Left ventricle myocardium superior (tissue), 1 donor: ENCODE measurements around the gene TMC5. TPM values are rescaled to one million over a fixed set of nuclear protein-coding genes. Genes with fewer than 3 reads are reported as not detected.
"Not testable (repeated sequence)": the region's sequence is repeated elsewhere in the genome, so short reads cannot be mapped to it uniquely, and the experiment has no call there.

Experiments used
- ATAC-seq: fragments of 200-7000 bp; cut with Tn5 transposase; one replicate; pipeline ENCODE4 v1.9.1; 2020; ENCODE audit warnings: mild to moderate bottlenecking, moderate library complexity
- DNase-seq: peaks from one replicate; pipeline ENCODE4 v3.0.0-alpha.2; 2020
- intact Hi-C: fragments of 100-400 bp; cut with micrococcal nuclease; formaldehyde crosslinking; loops from one replicate; pipeline ENCODE4 v1.11.0; 2022
- long read RNA-seq: library from polyadenylated mRNA; unstranded; transcript quantifications from one replicate; pipeline ENCODE4 v2.0.0, GENCODE V29; 2021
- total RNA-seq: library from RNA; stranded (reverse); fragmentation: NEBNext Ultra II Directional; extraction: Animal tissue kit (Norgen Biotek cat#: 25700); gene quantifications from one replicate; pipeline ENCODE4 v1.2.1, GENCODE V29; 2021
- donor health status: DM: no; HTN: yes; CAD: no; lungs with severe emphysema.

The TMC5 gene
- not detected for total RNA-seq
- long read RNA-seq, result 0 reads

GRCh38 chr16:19417640-19418039, at the start of gene TMC5:
Gene TMC5, plus strand, starts transcription at chr16:19417883. Its CDS starts 22,156 bp downstream, at chr16:19440039.
- ATAC-seq, result no peak
- DNase-seq, result no peak

GRCh38 chr16:19372541-19372940, 45.1 kb upstream of the TMC5 start:
- ATAC-seq, intact Hi-C loops, DNase-seq: not testable (repeated sequence)

More at GRCh38 chr16:19417640-19418039, at the start of gene TMC5:
- intact Hi-C loops, result no loop called here

- no peak for ATAC-seq
- intact Hi-C loops, result no loop called here
These were observed 43.3 kb upstream of the TMC5 start for GRCh38 chr16:19374402-19374801.

GRCh38 chr16:19375561-19376158, 42.0 kb upstream of the TMC5 start:
- intact Hi-C loops, result loop anchor here (5.0 kb wide), 1 partner anchor 288 kb away; no protein-coding TSS in a partner anchor
- DNase-seq (no peak), ATAC-seq (peak; percentile 64)

More at GRCh38 chr16:19374402-19374801, 43.3 kb upstream of the TMC5 start:
- no peak for DNase-seq

GRCh38 chr16:19377864-19378263, 39.8 kb upstream of the TMC5 start:
- intact Hi-C loops, result loop anchor here (5.0 kb wide), 1 partner anchor 291 kb away; no protein-coding TSS in a partner anchor
- ATAC-seq (no peak), DNase-seq (no peak)

- ATAC-seq (no peak), DNase-seq (no peak)
- intact Hi-C loops, result loop anchor here (5.0 kb wide), 1 partner anchor 291 kb away; no protein-coding TSS in a partner anchor
These were observed 39.2 kb upstream of the TMC5 start for GRCh38 chr16:19378511-19378910.

GRCh38 chr16:19379838-19380237, 37.8 kb upstream of the TMC5 start:
- DNase-seq (no peak), ATAC-seq (no peak)
- intact Hi-C loops, result loop anchor here (5.0 kb wide), 1 partner anchor 293 kb away; no protein-coding TSS in a partner anchor

GRCh38 chr16:19380328-19380727, 37.4 kb upstream of the TMC5 start:
- no peak for ATAC-seq

GRCh38 chr16:19382084-19382801, 35.4 kb upstream of the TMC5 start:
- ATAC-seq, result no peak

More at GRCh38 chr16:19380328-19380727, 37.4 kb upstream of the TMC5 start:
- intact Hi-C loops, result no loop called here
- no peak for DNase-seq

GRCh38 chr16:19382887-19383816, 34.5 kb upstream of the TMC5 start:
- DNase-seq (no peak), ATAC-seq (no peak)
- intact Hi-C loops, result no loop called here

More at GRCh38 chr16:19382084-19382801, 35.4 kb upstream of the TMC5 start:
- intact Hi-C loops, result no loop called here
- no peak for DNase-seq

GRCh38 chr16:19384656-19385055, 33.0 kb upstream of the TMC5 start:
- no peak for DNase-seq
- ATAC-seq, result no peak
- intact Hi-C loops, result no loop called here

- no peak for DNase-seq
- intact Hi-C loops, result no loop called here
- no peak for ATAC-seq
These were observed 31.2 kb upstream of the TMC5 start for GRCh38 chr16:19386525-19386924.

- intact Hi-C loops, result no loop called here
- ATAC-seq, result no peak
These were observed 28.4 kb upstream of the TMC5 start for GRCh38 chr16:19389246-19389645.

GRCh38 chr16:19391185-19391776, 26.4 kb upstream of the TMC5 start:
- DNase-seq, ATAC-seq, intact Hi-C loops: not testable (repeated sequence)

More at GRCh38 chr16:19389246-19389645, 28.4 kb upstream of the TMC5 start:
- DNase-seq, result peak; percentile 37

- intact Hi-C loops, result no loop called here
- no peak for ATAC-seq
- DNase-seq, result no peak
These were observed 25.3 kb upstream of the TMC5 start for GRCh38 chr16:19392352-19392751.

GRCh38 chr16:19393226-19394111, 24.2 kb upstream of the TMC5 start:
- DNase-seq (no peak), ATAC-seq (no peak)
- intact Hi-C loops, result no loop called here

- intact Hi-C loops, ATAC-seq, DNase-seq: not testable (repeated sequence)
These were observed 21.9 kb upstream of the TMC5 start for GRCh38 chr16:19395646-19396267.
